ENCODE data around the gene MASP1. TPM values are rescaled to one million over a fixed set of nuclear protein-coding genes. Genes with fewer than 3 reads are reported as not detected.
A peak's percentile ranks its signal among the peaks of the same experiment; 100 is the strongest.

MASP1 gene
- total RNA-seq, 1 donor from 2014 or later = 2.0 TPM

DNA sequence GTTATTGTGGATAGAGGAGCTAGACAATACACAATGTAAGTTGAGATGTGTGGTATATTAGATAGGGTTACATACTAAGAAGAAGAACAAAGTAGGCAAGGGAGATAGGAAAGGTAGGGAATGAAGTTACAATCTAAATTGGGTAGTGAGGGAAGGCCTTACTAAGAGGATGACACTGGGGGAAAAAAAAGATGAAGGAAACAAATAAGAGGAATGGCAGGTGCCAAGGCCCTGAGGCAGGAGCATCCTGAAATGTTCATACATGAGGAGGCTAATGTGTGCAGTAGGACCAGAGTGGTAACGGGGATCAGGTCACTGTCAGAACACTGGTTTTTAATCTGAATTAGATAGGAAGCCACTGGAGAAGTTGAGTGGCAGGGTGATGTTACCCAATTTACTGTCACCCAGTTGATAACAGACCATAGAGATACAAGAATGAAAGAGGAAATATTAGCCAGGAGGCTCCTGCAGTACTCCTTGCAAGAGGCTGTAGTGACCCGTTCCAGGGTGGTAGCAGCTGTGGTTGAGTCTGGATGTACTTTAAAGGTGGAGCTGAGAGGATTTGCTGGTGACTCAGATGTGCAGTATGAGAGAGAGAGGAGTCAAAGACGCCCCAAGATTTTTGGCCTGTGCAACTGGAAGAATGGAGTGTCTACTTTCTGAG lies 79.9 kb downstream of the MASP1 start:
- Mint-ChIP-seq H3K4me1 (ENCODE audit: low read depth) (peaks cover 56% of the 10 kb centered on the region), H3K4me3 (ENCODE audit: unreplicated experiment) (no peak overlapping the region), H3K27ac (ENCODE audit: unreplicated experiment) (peak overlapping the region; percentile 28), H3K9me3 (ENCODE audit: low read depth) (no peaks in the 10 kb centered on the region), H3K27me3 (ENCODE audit: low read depth) (no peaks in the 10 kb centered on the region), H3K36me3 (ENCODE audit: low read depth) (no peaks in the 10 kb centered on the region)
- TF ChIP-seq, protein P1, sequence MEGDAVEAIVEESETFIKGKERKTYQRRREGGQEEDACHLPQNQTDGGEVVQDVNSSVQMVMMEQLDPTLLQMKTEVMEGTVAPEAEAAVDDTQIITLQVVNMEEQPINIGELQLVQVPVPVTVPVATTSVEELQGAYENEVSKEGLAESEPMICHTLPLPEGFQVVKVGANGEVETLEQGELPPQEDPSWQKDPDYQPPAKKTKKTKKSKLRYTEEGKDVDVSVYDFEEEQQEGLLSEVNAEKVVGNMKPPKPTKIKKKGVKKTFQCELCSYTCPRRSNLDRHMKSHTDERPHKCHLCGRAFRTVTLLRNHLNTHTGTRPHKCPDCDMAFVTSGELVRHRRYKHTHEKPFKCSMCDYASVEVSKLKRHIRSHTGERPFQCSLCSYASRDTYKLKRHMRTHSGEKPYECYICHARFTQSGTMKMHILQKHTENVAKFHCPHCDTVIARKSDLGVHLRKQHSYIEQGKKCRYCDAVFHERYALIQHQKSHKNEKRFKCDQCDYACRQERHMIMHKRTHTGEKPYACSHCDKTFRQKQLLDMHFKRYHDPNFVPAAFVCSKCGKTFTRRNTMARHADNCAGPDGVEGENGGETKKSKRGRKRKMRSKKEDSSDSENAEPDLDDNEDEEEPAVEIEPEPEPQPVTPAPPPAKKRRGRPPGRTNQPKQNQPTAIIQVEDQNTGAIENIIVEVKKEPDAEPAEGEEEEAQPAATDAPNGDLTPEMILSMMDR (IDR thresholded peaks at IDR 0.05) = no peak
- DNase-seq (ENCODE audit: low spot score) = no peak

DNA sequence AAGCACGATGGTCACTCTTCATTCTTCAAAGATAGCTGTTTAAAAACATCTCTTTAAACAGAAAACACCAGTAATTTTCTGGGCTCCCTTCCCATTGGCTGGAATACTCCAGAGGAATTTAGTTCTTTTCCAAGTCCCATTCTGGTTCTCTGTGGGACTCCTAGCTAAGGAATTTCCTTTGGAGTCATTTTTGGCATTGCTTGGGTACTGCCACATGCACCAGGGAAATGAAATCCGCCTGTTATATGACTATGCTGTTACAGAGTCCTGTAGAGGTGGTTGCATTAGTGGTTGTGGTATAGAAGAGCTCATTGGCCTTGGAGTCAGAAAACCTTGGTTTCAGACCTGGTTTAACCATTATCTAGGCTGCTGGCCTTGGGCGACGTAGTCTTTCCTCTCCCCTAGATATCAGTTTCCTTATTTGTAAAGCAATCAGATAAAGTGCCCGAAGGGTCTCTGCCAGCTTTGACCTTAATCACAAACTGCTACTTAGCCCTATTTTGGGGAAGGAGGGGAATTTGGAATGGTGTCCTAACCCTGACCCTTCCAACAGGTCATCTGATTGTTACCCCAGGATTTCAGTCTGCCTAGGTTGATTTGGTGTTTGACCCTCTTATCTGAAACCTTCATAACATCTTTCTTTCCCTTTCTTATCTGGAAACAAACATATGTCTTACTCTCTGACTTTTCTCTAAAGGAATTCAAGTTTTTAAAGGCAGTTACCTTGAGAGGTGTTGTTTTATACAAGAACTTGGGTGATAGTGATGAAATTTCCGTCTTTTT lies 80.8 kb downstream of the MASP1 start:
- Mint-ChIP-seq H3K27ac (ENCODE audit: unreplicated experiment) (peak overlapping the region; percentile 64), H3K9me3 (ENCODE audit: low read depth) (no peaks in the 10 kb centered on the region), H3K4me3 (ENCODE audit: unreplicated experiment) (no peak overlapping the region), H3K36me3 (ENCODE audit: low read depth) (no peaks in the 10 kb centered on the region), H3K4me1 (ENCODE audit: low read depth) (peaks cover 56% of the 10 kb centered on the region), H3K27me3 (ENCODE audit: low read depth) (no peaks in the 10 kb centered on the region)
- TF ChIP-seq, protein P1 (IDR thresholded peaks at IDR 0.05) = no peak
- DNase-seq (ENCODE audit: low spot score) = no peak

DNA sequence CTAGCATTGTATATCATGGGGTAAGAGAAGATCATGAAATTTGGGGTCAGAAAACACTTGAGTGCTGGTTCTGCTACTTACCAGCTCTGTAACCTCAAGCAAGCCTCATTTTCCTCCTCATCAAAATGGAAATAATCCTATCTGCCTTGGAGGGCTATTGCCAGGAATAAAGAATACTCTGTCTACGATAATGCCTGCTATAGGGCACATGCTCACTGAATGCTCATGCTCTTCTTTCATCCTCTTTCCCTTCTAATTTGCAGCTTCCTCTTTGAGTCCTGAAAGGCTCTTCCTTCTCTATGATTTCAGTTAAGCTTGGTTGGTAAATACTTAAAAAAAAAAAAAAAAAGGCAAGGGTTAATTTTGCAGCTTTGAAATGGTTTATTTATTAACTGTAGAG lies 81.4 kb downstream of the MASP1 start:
- no peaks in the 10 kb centered on the region for H3K9me3 Mint-ChIP-seq (ENCODE audit: low read depth)
- H3K27me3 Mint-ChIP-seq (ENCODE audit: low read depth) = no peaks in the 10 kb centered on the region
- H3K36me3 Mint-ChIP-seq (ENCODE audit: low read depth) = no peaks in the 10 kb centered on the region
- no peak overlapping the region for H3K4me3 Mint-ChIP-seq (ENCODE audit: unreplicated experiment)
- no peak for DNase-seq (ENCODE audit: low spot score)
- TF ChIP-seq, protein P1 (IDR thresholded peaks at IDR 0.05) = no peak
- H3K4me1 Mint-ChIP-seq (ENCODE audit: low read depth) = peaks cover 56% of the 10 kb centered on the region
- peak overlapping the region; percentile 69 for H3K27ac Mint-ChIP-seq (ENCODE audit: unreplicated experiment)

DNA sequence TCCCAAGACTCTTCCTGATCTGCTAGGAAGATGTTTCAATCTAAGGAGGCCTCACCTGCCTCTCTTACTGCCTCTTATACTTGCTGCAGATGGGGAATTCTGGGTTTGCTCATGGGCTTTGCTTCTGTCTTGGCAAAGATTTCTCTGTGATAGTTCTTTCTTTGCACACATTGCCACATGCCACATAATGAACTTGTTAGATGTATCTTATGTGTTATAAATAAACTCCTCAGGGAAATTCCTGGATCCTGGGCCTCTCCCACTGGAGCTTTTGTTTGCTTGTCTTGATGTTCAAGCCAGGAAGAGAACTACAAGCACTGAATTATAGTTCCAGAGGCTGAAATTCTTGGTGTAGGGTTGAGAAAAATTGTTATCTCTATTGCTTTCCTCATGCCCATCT lies 82.0 kb downstream of the MASP1 start:
- TF ChIP-seq, protein P1 (IDR thresholded peaks at IDR 0.05) = no peak
- H3K9me3 Mint-ChIP-seq (ENCODE audit: low read depth) = no peaks in the 10 kb centered on the region
- DNase-seq (ENCODE audit: low spot score) = no peak
- peak overlapping the region; percentile 69 for H3K27ac Mint-ChIP-seq (ENCODE audit: unreplicated experiment)
- peaks cover 56% of the 10 kb centered on the region for H3K4me1 Mint-ChIP-seq (ENCODE audit: low read depth)
- no peaks in the 10 kb centered on the region for H3K36me3 Mint-ChIP-seq (ENCODE audit: low read depth)
- H3K4me3 Mint-ChIP-seq (ENCODE audit: unreplicated experiment) = no peak overlapping the region
- no peaks in the 10 kb centered on the region for H3K27me3 Mint-ChIP-seq (ENCODE audit: low read depth)

DNA sequence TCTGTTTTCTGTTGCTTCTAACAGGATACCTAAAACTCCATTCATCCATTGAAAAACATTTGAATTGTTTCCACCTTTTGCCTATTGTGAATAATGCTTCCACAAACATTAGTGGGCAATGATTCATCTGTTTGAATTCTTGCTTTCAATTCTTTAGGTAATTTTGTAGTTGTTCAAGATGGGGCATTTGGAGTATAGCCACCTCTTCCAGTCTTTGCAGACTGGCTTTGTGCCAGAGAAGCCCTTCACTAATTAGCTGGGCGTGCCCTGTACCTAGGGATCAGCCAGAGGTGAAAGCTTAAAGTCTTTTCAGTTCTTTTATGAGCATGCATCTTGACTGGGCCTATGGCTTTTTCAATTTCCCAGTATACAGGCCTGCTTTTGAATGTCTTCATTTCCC lies 83.4 kb downstream of the MASP1 start:
- Mint-ChIP-seq H3K27me3 (ENCODE audit: low read depth) (no peaks in the 10 kb centered on the region), H3K9me3 (ENCODE audit: low read depth) (no peaks in the 10 kb centered on the region), H3K27ac (ENCODE audit: unreplicated experiment) (no peak overlapping the region), H3K4me3 (ENCODE audit: unreplicated experiment) (no peak overlapping the region), H3K4me1 (ENCODE audit: low read depth) (peaks cover 53% of the 10 kb centered on the region), H3K36me3 (ENCODE audit: low read depth) (no peaks in the 10 kb centered on the region)
- TF ChIP-seq, protein P1 (IDR thresholded peaks at IDR 0.05) = no peak
- DNase-seq (ENCODE audit: low spot score) = no peak
